HCT116 (cell line): ENCODE results near the gene FRZB.
"Not testable (repeated sequence)": the region's sequence is repeated elsewhere in the genome, so short reads cannot be mapped to it uniquely, and the experiment has no call there.

Experiments
- EZH2phosphoT487 ChIP-seq: fragments of 200-600 bp; IDR thresholded peaks from 2 replicates; pipeline ENCODE4 v1.6.1; 2018; ENCODE audit warnings: antibody characterized with exemption, borderline replicate concordance
- JUND ChIP-seq: IDR thresholded peaks from 2 replicates; pipeline ENCODE4 v1.6.1; 2012
- POLR2A ChIP-seq: IDR thresholded peaks from 2 replicates; pipeline ENCODE4 v1.7.0; 2011; ENCODE audit warnings: borderline replicate concordance; ENCODE audit not compliant: insufficient read depth, insufficient read length; ENCODE audit errors: extremely low read depth
- POLR2AphosphoS5 ChIP-seq: IDR thresholded peaks from 2 replicates; pipeline ENCODE4 v1.6.1; 2011; ENCODE audit warnings: mild to moderate bottlenecking, low read depth, low read length, moderate library complexity
- TCF7L2 ChIP-seq: IDR thresholded peaks from 2 replicates; pipeline ENCODE4 v1.7.0; 2011; ENCODE audit warnings: borderline replicate concordance, inconsistent platforms; ENCODE audit not compliant: insufficient read depth, insufficient read length; ENCODE audit errors: extremely low read depth
- ZNF274 ChIP-seq: fragments of 200-500 bp; sonication (Bioruptor generic); IDR thresholded peaks from 2 replicates; pipeline ENCODE4 v1.6.1; 2014; ENCODE audit warnings: mild to moderate bottlenecking, low read depth, low read length, inconsistent platforms
- TF ChIP-seq, protein P1 (sequence below), 3 experiments: fragments of 200-600 bp in 1 of 3; sonication (generic) in 1 of 3; IDR thresholded peaks in 2 of 3; conservative IDR thresholded peaks in 1 of 3; 2 replicates each; pipeline ENCODE4 v1.5.1; 2012 to 2017; ENCODE audit warnings: low read depth in 2 of 3, low read length in 2 of 3, antibody characterized with exemption in 1 of 3, borderline replicate concordance in 1 of 3, control low read depth in 1 of 3, mild to moderate bottlenecking in 1 of 3, mixed read lengths in 1 of 3, mixed run types in 1 of 3, moderate library complexity in 1 of 3; ENCODE audit not compliant: insufficient read depth in 1 of 3
- TF ChIP-seq, protein P2 (sequence below): IDR thresholded peaks from 2 replicates; pipeline ENCODE4 v1.6.1; 2012
- TF ChIP-seq, protein P3 (sequence below): IDR thresholded peaks from 2 replicates; pipeline ENCODE4 v1.6.1; 2012; ENCODE audit warnings: low read depth

DNA sequence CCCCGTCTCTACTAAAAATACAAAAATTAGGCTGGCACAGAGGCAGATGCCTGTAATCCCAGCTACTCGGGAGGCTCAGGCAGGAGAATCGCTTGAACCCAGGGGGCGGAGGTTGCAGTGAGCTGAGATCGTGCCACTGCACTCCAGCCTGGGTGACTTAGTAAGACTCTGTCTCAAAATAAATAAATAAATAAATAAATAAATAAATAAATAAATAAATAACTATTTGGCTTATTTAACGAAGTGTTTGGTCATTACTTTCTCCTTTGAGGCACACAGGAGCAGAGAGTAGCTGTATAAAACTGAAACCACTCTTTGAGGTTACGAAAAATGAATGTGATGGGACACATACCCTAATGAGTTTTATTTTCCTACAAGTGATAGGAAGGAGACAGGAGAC is 26.6 kb upstream of the FRZB start:
- TF ChIP-seq, protein P1, sequence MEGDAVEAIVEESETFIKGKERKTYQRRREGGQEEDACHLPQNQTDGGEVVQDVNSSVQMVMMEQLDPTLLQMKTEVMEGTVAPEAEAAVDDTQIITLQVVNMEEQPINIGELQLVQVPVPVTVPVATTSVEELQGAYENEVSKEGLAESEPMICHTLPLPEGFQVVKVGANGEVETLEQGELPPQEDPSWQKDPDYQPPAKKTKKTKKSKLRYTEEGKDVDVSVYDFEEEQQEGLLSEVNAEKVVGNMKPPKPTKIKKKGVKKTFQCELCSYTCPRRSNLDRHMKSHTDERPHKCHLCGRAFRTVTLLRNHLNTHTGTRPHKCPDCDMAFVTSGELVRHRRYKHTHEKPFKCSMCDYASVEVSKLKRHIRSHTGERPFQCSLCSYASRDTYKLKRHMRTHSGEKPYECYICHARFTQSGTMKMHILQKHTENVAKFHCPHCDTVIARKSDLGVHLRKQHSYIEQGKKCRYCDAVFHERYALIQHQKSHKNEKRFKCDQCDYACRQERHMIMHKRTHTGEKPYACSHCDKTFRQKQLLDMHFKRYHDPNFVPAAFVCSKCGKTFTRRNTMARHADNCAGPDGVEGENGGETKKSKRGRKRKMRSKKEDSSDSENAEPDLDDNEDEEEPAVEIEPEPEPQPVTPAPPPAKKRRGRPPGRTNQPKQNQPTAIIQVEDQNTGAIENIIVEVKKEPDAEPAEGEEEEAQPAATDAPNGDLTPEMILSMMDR (IDR thresholded peaks at IDR 0.05 in 2 of 3, conservative IDR thresholded peaks at IDR 0.05 in 1 of 3; ENCODE audit: borderline replicate concordance in 1 of 3, insufficient read depth in 1 of 3, low read depth in 2 of 3, low read length in 2 of 3), result not testable (repeated sequence)
- TF ChIP-seq, protein P2, sequence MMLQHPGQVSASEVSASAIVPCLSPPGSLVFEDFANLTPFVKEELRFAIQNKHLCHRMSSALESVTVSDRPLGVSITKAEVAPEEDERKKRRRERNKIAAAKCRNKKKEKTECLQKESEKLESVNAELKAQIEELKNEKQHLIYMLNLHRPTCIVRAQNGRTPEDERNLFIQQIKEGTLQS, result not testable (repeated sequence)
- not testable (repeated sequence) for TF ChIP-seq ZNF274, JUND, POLR2A, TCF7L2, POLR2AphosphoS5, EZH2phosphoT487
- TF ChIP-seq, protein P3, sequence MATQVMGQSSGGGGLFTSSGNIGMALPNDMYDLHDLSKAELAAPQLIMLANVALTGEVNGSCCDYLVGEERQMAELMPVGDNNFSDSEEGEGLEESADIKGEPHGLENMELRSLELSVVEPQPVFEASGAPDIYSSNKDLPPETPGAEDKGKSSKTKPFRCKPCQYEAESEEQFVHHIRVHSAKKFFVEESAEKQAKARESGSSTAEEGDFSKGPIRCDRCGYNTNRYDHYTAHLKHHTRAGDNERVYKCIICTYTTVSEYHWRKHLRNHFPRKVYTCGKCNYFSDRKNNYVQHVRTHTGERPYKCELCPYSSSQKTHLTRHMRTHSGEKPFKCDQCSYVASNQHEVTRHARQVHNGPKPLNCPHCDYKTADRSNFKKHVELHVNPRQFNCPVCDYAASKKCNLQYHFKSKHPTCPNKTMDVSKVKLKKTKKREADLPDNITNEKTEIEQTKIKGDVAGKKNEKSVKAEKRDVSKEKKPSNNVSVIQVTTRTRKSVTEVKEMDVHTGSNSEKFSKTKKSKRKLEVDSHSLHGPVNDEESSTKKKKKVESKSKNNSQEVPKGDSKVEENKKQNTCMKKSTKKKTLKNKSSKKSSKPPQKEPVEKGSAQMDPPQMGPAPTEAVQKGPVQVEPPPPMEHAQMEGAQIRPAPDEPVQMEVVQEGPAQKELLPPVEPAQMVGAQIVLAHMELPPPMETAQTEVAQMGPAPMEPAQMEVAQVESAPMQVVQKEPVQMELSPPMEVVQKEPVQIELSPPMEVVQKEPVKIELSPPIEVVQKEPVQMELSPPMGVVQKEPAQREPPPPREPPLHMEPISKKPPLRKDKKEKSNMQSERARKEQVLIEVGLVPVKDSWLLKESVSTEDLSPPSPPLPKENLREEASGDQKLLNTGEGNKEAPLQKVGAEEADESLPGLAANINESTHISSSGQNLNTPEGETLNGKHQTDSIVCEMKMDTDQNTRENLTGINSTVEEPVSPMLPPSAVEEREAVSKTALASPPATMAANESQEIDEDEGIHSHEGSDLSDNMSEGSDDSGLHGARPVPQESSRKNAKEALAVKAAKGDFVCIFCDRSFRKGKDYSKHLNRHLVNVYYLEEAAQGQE, result not testable (repeated sequence)
